Pancreas (tissue), 10 donors: Measurements from ENCODE around the gene CGREF1. TPM values are rescaled to one million over a fixed set of nuclear protein-coding genes. Genes with fewer than 3 reads are reported as not detected.

Experiments
- ATAC-seq, 4 donors: fragments of 200-7000 bp; cut with Tn5 transposase; one replicate each; pipeline versions ENCODE4 v1.8.0 to v1.9.1; 2020; ENCODE audit warnings: mild to moderate bottlenecking in 4 of 4, moderate library complexity in 4 of 4
- DNase-seq, 6 donors: peaks; one replicate each; pipeline ENCODE4 v3.0.0-alpha.2; 2020
- FAIRE-seq: peaks from 2 replicates; lab custom pipeline; 2012; peaks lifted over from hg19 to GRCh38; lab: Jason Lieb, UNC
- H3K27ac ChIP-seq, 4 donors: fragments of 200-600 bp; sonication (generic); 1 replicate in 3 of 4; 2 replicates in 1 of 4; pipeline versions ENCODE4 v1.5.0 to v1.8.0; 2020
- H3K27me3 ChIP-seq, 4 donors: fragments of 200-600 bp; one replicate each; pipeline ENCODE4 v1.8.0; 2021
- H3K36me3 ChIP-seq, 3 donors: fragments of 200-600 bp; sonication (generic) in 1 of 3; one replicate each; pipeline versions ENCODE4 v1.5.0 to v1.8.0; 2020 to 2021
- H3K4me1 ChIP-seq, 3 donors: fragments of 200-600 bp; one replicate each; pipeline ENCODE4 v1.8.0; 2021
- H3K4me3 ChIP-seq, 4 donors: fragments of 200-600 bp; sonication (generic) in 2 of 4; one replicate each; pipeline versions ENCODE4 v1.5.0 to v1.8.0; 2020 to 2021
- H3K9me3 ChIP-seq, 4 donors: fragments of 200-600 bp; one replicate each; pipeline ENCODE4 v1.8.0; 2021
- CTCF ChIP-seq, 4 donors: fragments of 200-600 bp; sonication (generic) in 3 of 4; IDR thresholded peaks; one replicate each; pipeline versions ENCODE4 v1.5.0 to v1.8.0; 2021; ENCODE audit warnings: antibody characterized with exemption in 4 of 4
- WGBS, 2 donors: extraction: QIAGEN DNeasy Blood & Tissue Kit; methylation state at CpG; one replicate each; pipeline ENCODE4 v1.1.7; 2013; 5-methylcytosine and 5-hydroxymethylcytosine counted together
- intact Hi-C, 3 donors: fragments of 100-400 bp; cut with DNase I; formaldehyde crosslinking; loops; one replicate each; pipeline versions ENCODE4 v1.11.1 to v1.14.2; 2022
- polyA plus RNA-seq, 2 donors: library from polyadenylated mRNA; stranded (reverse); fragments of 200-250 nt; gene quantifications; one replicate each; pipeline ENCODE4 v1.2.3, GENCODE V29; 2013
- total RNA-seq, 6 donors: library from RNA; stranded (reverse); fragmentation: NEBNext Ultra II Directional in 4 of 6; extraction: Animal tissue kit (Norgen Biotek cat#: 25700) in 4 of 6; gene quantifications; one replicate each; pipeline versions ENCODE4 v1.2.1 to v1.2.4, GENCODE V29; 2021 to 2023
- donor health status: healthy with polysubstance abuse.
- donor health status: DM: no; HTN: no; CAD: no; lungs with moderate emphysema.
- donor health status: DM: no; HTN: no; CAD: no.
- donor health status: control.
- donor health status: control.
- donor health status: Bipolar disorder and iron deficiency.
- donor health status: DM: yes; HTN: yes; CAD: no.
- donor health status: DM: no; HTN: no; CAD: no.
- donor health status: DM: no; HTN: no; CAD: no.
- donor health status: DM: yes; HTN: yes; CAD: no.

The CGREF1 gene
- total and polyA plus RNA-seq, 8 donors: 0.42 to 1.2 (median 0.78) TPM; not detected in 1

GRCh38 chr2:27088634-27089033, 30.3 kb downstream of the CGREF1 start:
- H3K4me1 ChIP-seq: peaks cover 0 to 10% (median 0%) of the 10 kb centered on the region in 3 donors
- 89 to 93% methylated on average over 6 of the region's 6 CpGs for WGBS, 2 donors
- no peak overlapping the region for H3K4me3 ChIP-seq
- intact Hi-C loops: loop anchor here in 1 of 3 donors (10.0 kb wide), 1 partner anchor 124 kb away; no protein-coding TSS in a partner anchor
- no peak for TF ChIP-seq CTCF (IDR thresholded peaks at IDR 0.05)
- no peaks in the 10 kb centered on the region for H3K36me3 ChIP-seq
- H3K27ac ChIP-seq: no peak overlapping the region
- no peaks in the 10 kb centered on the region for H3K9me3 ChIP-seq
- FAIRE-seq (no peak), DNase-seq (peak in 1 of 6 donors; percentile 2), ATAC-seq (no peak)
- H3K27me3 ChIP-seq: no peaks in the 10 kb centered on the region

- no peak for TF ChIP-seq CTCF (IDR thresholded peaks at IDR 0.05)
- intact Hi-C loops: loop anchor here in 1 of 3 donors (10.0 kb wide), 1 partner anchor 123 kb away; no protein-coding TSS in a partner anchor
- Histone ChIP-seq H3K4me3 (no peak overlapping the region), H3K9me3 (no peaks in the 10 kb centered on the region), H3K27ac (no peak overlapping the region), H3K4me1 (peaks cover 0 to 10% (median 0%) of the 10 kb centered on the region in 3 donors), H3K27me3 (no peaks in the 10 kb centered on the region), H3K36me3 (no peaks in the 10 kb centered on the region)
- peak in 1 of 6 donors; percentile 6 for DNase-seq
- ATAC-seq: no peak
- FAIRE-seq: no peak
- 74 to 85% methylated on average over 5 of the region's 5 CpGs for WGBS, 2 donors
These were observed 31.0 kb downstream of the CGREF1 start for GRCh38 chr2:27087823-27088410.

- intact Hi-C loops: loop anchor here in 1 of 3 donors (10.0 kb wide), 1 partner anchor 122 kb away; no protein-coding TSS in a partner anchor
- no peaks in the 10 kb centered on the region for H3K36me3 ChIP-seq
- H3K27ac ChIP-seq: peak within 1 kb of the TSS; percentile 66 to 83 (median 77)
- peaks cover 0 to 10% (median 0%) of the 10 kb centered on the region in 3 donors for H3K4me1 ChIP-seq
- ATAC-seq: peak; percentile 45 to 60 (median 55)
- no peaks in the 10 kb centered on the region for H3K9me3 ChIP-seq
- no peaks in the 10 kb centered on the region for H3K27me3 ChIP-seq
- 3 to 4% methylated on average over 53 to 54 of the region's 54 CpGs for WGBS, 2 donors
- TF ChIP-seq CTCF (IDR thresholded peaks at IDR 0.05): peak in 2 of 4 donors; percentile 5 to 42
- DNase-seq: peak; percentile 59 to 90 (median 70)
- H3K4me3 ChIP-seq: peak within 1 kb of the TSS; percentile 50 to 73 (median 56)
- FAIRE-seq: no peak
These were observed 32.0 kb downstream of the CGREF1 start, which contains the start of gene KHK for GRCh38 chr2:27086724-27087593. Gene KHK, plus strand, starts transcription at chr2:27086772. Its CDS starts 488 bp downstream, at chr2:27087260.

GRCh38 chr2:27086090-27086723, 32.7 kb downstream of the CGREF1 start:
- H3K36me3 ChIP-seq: no peaks in the 10 kb centered on the region
- peak overlapping the region; percentile 50 to 73 (median 56) for H3K4me3 ChIP-seq
- no peaks in the 10 kb centered on the region for H3K27me3 ChIP-seq
- no peaks in the 10 kb centered on the region for H3K9me3 ChIP-seq
- 1% methylated on average over 65 to 81 of the region's 81 CpGs for WGBS, 2 donors
- peak; percentile 81 to 97 (median 96) for TF ChIP-seq CTCF (IDR thresholded peaks at IDR 0.05)
- H3K4me1 ChIP-seq: peaks cover 0 to 17% (median 0%) of the 10 kb centered on the region in 3 donors
- FAIRE-seq (no peak), DNase-seq (peak; percentile 93 to 100 (median 98)), ATAC-seq (peak; percentile 87 to 95 (median 93))
- H3K27ac ChIP-seq: peak overlapping the region; percentile 66 to 83 (median 77)
- intact Hi-C loops: loop anchor here in 1 of 3 donors (10.0 kb wide), 1 partner anchor 121 kb away; no protein-coding TSS in a partner anchor
